Thymus (tissue), 11 donors: ENCODE data around the gene CYP4F3. TPM values are rescaled to one million over a fixed set of nuclear protein-coding genes. Genes with fewer than 3 reads are reported as not detected.
A peak's percentile ranks its signal among the peaks of the same experiment; 100 is the strongest.

Experiments used
- DNase-seq, 9 donors: peaks; one replicate each; pipeline ENCODE4 v3.0.0-alpha.2; 2013; ENCODE audit warnings: low spot score in 9 of 9, low read depth in 6 of 9, missing footprints in 1 of 9
- H3K27ac ChIP-seq, 2 donors: one replicate each; pipeline ENCODE4 v1.5.1; 2013; ENCODE audit warnings: control low read depth in 1 of 2, low read depth in 1 of 2, low read length in 1 of 2, mild to moderate bottlenecking in 1 of 2, moderate library complexity in 1 of 2
- H3K27me3 ChIP-seq, 2 donors: one replicate each; pipeline ENCODE4 v1.5.1; 2013; ENCODE audit warnings: low read length in 1 of 2; ENCODE audit not compliant: control insufficient read depth in 2 of 2, insufficient read depth in 1 of 2
- H3K36me3 ChIP-seq, 2 donors: one replicate each; pipeline ENCODE4 v1.5.1; 2013; ENCODE audit warnings: low read length in 1 of 2, mild to moderate bottlenecking in 1 of 2, moderate library complexity in 1 of 2; ENCODE audit not compliant: control insufficient read depth in 2 of 2, insufficient read depth in 2 of 2
- H3K4me1 ChIP-seq, 2 donors: one replicate each; pipeline ENCODE4 v1.5.1; 2013; ENCODE audit warnings: low read length in 2 of 2; ENCODE audit not compliant: control insufficient read depth in 2 of 2, insufficient read depth in 2 of 2
- H3K4me3 ChIP-seq, 2 donors: one replicate each; pipeline ENCODE4 v1.5.1; 2013; ENCODE audit warnings: low read length in 2 of 2, control low read depth in 1 of 2, mild to moderate bottlenecking in 1 of 2
- H3K9me3 ChIP-seq, 2 donors: one replicate each; pipeline ENCODE4 v1.5.1; 2013; ENCODE audit warnings: low read length in 1 of 2, mild to moderate bottlenecking in 1 of 2; ENCODE audit not compliant: control insufficient read depth in 2 of 2, insufficient read depth in 1 of 2
- WGBS: extraction: QIAGEN DNeasy Blood & Tissue Kit; methylation state at CpG from one replicate; pipeline ENCODE4 v1.1.7; 2013; 5-methylcytosine and 5-hydroxymethylcytosine counted together
- polyA plus RNA-seq: library from polyadenylated mRNA; stranded (reverse); fragments of 200-250 nt; gene quantifications from one replicate; pipeline ENCODE4 v1.2.3, GENCODE V29; 2013
- total RNA-seq: library from RNA; stranded (reverse); fragments of 120-200 nt; gene quantifications from one replicate; pipeline ENCODE4 v1.2.4, GENCODE V29; 2013
- donor health status: healthy.

CYP4F3 gene
- total and polyA plus RNA-seq, 2 donors, result 0.24 to 2.1 TPM

- Histone ChIP-seq H3K4me3 (no peak overlapping the region), H3K9me3 (no peaks in the 10 kb centered on the region), H3K27me3 (no peaks in the 10 kb centered on the region), H3K27ac (no peak overlapping the region), H3K4me1 (peaks cover 0 to 4% of the 10 kb centered on the region in 2 donors), H3K36me3 (no peaks in the 10 kb centered on the region)
- DNase-seq, result peak in 1 of 9 donors; percentile 3
- WGBS, result 76% methylated on average over 4 of the region's 4 CpGs
Measured at GRCh38 chr19:15701757-15702533, 61.2 kb downstream of the CYP4F3 start.

- H3K9me3 ChIP-seq, result no peaks in the 10 kb centered on the region
- 8% methylated on average over 7 of the region's 7 CpGs for WGBS
- no peaks in the 10 kb centered on the region for H3K27me3 ChIP-seq
- no peak overlapping the region for H3K4me3 ChIP-seq
- peaks cover 0 to 4% of the 10 kb centered on the region in 2 donors for H3K4me1 ChIP-seq
- peak overlapping the region in 1 of 2 donors; percentile 32 for H3K27ac ChIP-seq
- DNase-seq, result peak in 3 of 9 donors; percentile 1 to 41 (median 16)
- H3K36me3 ChIP-seq, result no peaks in the 10 kb centered on the region
Measured at GRCh38 chr19:15702534-15702930, 61.8 kb downstream of the CYP4F3 start.

Other genes starting within 250 kb of the CYP4F3 start
- 64.1 TPM for gene AKAP8L, start 221.9 kb upstream of the CYP4F3 start, total RNA-seq
- gene AKAP8L, start 221.9 kb upstream of the CYP4F3 start, polyA plus RNA-seq, result 128 TPM
- 2.9 TPM for gene WIZ, start 190.9 kb upstream of the CYP4F3 start, total RNA-seq
- 13.3 TPM for gene WIZ, start 190.9 kb upstream of the CYP4F3 start, polyA plus RNA-seq
- 30.8 TPM for gene RASAL3, start 176.4 kb upstream of the CYP4F3 start, total RNA-seq
- gene RASAL3, start 176.4 kb upstream of the CYP4F3 start, polyA plus RNA-seq, result 68.1 TPM
- gene PGLYRP2, start 161.4 kb upstream of the CYP4F3 start, total RNA-seq, result 0.71 TPM
- gene PGLYRP2, start 161.4 kb upstream of the CYP4F3 start, polyA plus RNA-seq, result 0.14 TPM
- gene CYP4F22, start 132.4 kb upstream of the CYP4F3 start, total RNA-seq, result 0.09 TPM
- 0.64 TPM for gene CYP4F22, start 132.4 kb upstream of the CYP4F3 start, polyA plus RNA-seq
- 0.28 TPM for gene CYP4F8, start 25.7 kb upstream of the CYP4F3 start, total RNA-seq
- 18.3 TPM for gene CYP4F8, start 25.7 kb upstream of the CYP4F3 start, polyA plus RNA-seq
- gene CYP4F12, start 32.2 kb downstream of the CYP4F3 start, total RNA-seq, result 1.4 TPM
- 6.8 TPM for gene CYP4F12, start 32.2 kb downstream of the CYP4F3 start, polyA plus RNA-seq
- gene OR10H2, start 87.1 kb downstream of the CYP4F3 start, total RNA-seq, result not detected
- gene OR10H2, start 87.1 kb downstream of the CYP4F3 start, polyA plus RNA-seq, result not detected
- gene OR10H3, start 97.1 kb downstream of the CYP4F3 start, total RNA-seq, result not detected
- not detected for gene OR10H3, start 97.1 kb downstream of the CYP4F3 start, polyA plus RNA-seq
- not detected for gene OR10H5, start 146.8 kb downstream of the CYP4F3 start, total RNA-seq
- 0.05 TPM for gene OR10H5, start 146.8 kb downstream of the CYP4F3 start, polyA plus RNA-seq
- not detected for gene OR10H1, start 174.8 kb downstream of the CYP4F3 start, total RNA-seq
- 0.09 TPM for gene OR10H1, start 174.8 kb downstream of the CYP4F3 start, polyA plus RNA-seq